Right renal cortex interstitium (tissue), 3 donors: ENCODE results near the gene TMCO2. TPM values are rescaled to one million over a fixed set of nuclear protein-coding genes. Genes with fewer than 3 reads are reported as not detected.
"Not testable (repeated sequence)": the region's sequence is repeated elsewhere in the genome, so short reads cannot be mapped to it uniquely, and the experiment has no call there.

Experiments
- DNase-seq, 3 donors: peaks; one replicate each; pipeline ENCODE4 v3.0.0-alpha.2; 2013; ENCODE audit warnings: low read depth in 3 of 3, low spot score in 2 of 3
- polyA plus RNA-seq, 3 donors: library from polyadenylated mRNA; unstranded; fragments of 120-200 nt; gene quantifications; one replicate each; pipeline ENCODE4 v1.2.1, GENCODE V29; 2013; ENCODE audit not compliant: insufficient read length in 3 of 3

The TMCO2 gene
- polyA plus RNA-seq, result not detected

GRCh38 chr1:40247655-40248054 lies at the start of gene TMCO2:
Gene TMCO2 (plus strand): TSS chr1:40247937. CDS start chr1:40247994, 57 bp downstream.
- DNase-seq, result no peak

- DNase-seq, result no peak
Measured at GRCh38 chr1:40199126-40199525, 48.6 kb upstream of the TMCO2 start.

- DNase-seq, result no peak
Measured at GRCh38 chr1:40204856-40205255, 42.9 kb upstream of the TMCO2 start.

GRCh38 chr1:40210511-40211204 lies 37.1 kb upstream of the TMCO2 start:
- no peak for DNase-seq

- no peak for DNase-seq
Measured at GRCh38 chr1:40218333-40218732, 29.4 kb upstream of the TMCO2 start.

- DNase-seq, result not testable (repeated sequence)
Measured at GRCh38 chr1:40221471-40221905, 26.2 kb upstream of the TMCO2 start.

GRCh38 chr1:40221977-40222772 lies 25.6 kb upstream of the TMCO2 start:
- DNase-seq, result no peak

GRCh38 chr1:40224040-40224439 lies 23.7 kb upstream of the TMCO2 start:
- DNase-seq, result no peak

- no peak for DNase-seq
Measured at GRCh38 chr1:40226192-40226591, 21.5 kb upstream of the TMCO2 start.

GRCh38 chr1:40232444-40232843 lies 15.3 kb upstream of the TMCO2 start:
- DNase-seq, result no peak

- DNase-seq, result no peak
Measured at GRCh38 chr1:40239626-40240025, 8.1 kb upstream of the TMCO2 start.

GRCh38 chr1:40240390-40240789 lies 7.3 kb upstream of the TMCO2 start:
- no peak for DNase-seq

GRCh38 chr1:40241362-40241761 lies 6.4 kb upstream of the TMCO2 start:
- no peak for DNase-seq

GRCh38 chr1:40243351-40243750 lies 4.4 kb upstream of the TMCO2 start:
- no peak for DNase-seq

- DNase-seq, result no peak
Measured at GRCh38 chr1:40244138-40244744, 3.5 kb upstream of the TMCO2 start.

- DNase-seq, result no peak
Measured at GRCh38 chr1:40245686-40246085, 2.1 kb upstream of the TMCO2 start.

- DNase-seq, result no peak
Measured at GRCh38 chr1:40248412-40248811, 675 bp downstream of the TMCO2 start.

- DNase-seq, result no peak
Measured at GRCh38 chr1:40251456-40251855, 3.7 kb downstream of the TMCO2 start.

- DNase-seq, result no peak
Measured at GRCh38 chr1:40252601-40253000, 4.9 kb downstream of the TMCO2 start.

- no peak for DNase-seq
Measured at GRCh38 chr1:40255231-40255630, 7.5 kb downstream of the TMCO2 start.

GRCh38 chr1:40256401-40257084 lies 8.8 kb downstream of the TMCO2 start:
- no peak for DNase-seq
